SK-N-SH treated with all-trans-retinoic acid at 6 μM for 48 hours (cell line): ENCODE results near the gene CFAP20DC.
"Not testable (repeated sequence)": the region's sequence is repeated elsewhere in the genome, so short reads cannot be mapped to it uniquely, and the experiment has no call there.

Experiments
- ATAC-seq: fragments of 200-7000 bp; cut with Tn5 transposase; 3 replicates; pipeline ENCODE4 v1.9.1; 2020; ENCODE audit warnings: mild to moderate bottlenecking, moderate library complexity
- ARNTL ChIP-seq: fragments of 450-650 bp; formaldehyde crosslinking; IDR thresholded peaks from 2 replicates; pipeline ENCODE4 v1.5.0; 2020; ENCODE audit warnings: low read depth, mild to moderate bottlenecking, moderate library complexity, borderline replicate concordance
- CSDC2 ChIP-seq: fragments of 250-450 bp; sonication (Bioruptor Pico); IDR thresholded peaks from 2 replicates; pipeline ENCODE4 v1.5.0; 2020; ENCODE audit warnings: mild to moderate bottlenecking, moderate library complexity
- CSRNP3 ChIP-seq: fragments of 250-450 bp; sonication (Bioruptor Pico); IDR thresholded peaks from 2 replicates; pipeline ENCODE4 v1.5.1; 2021; ENCODE audit warnings: mild to moderate bottlenecking, moderate library complexity
- ESRRG ChIP-seq: fragments of 250-450 bp; sonication (Bioruptor Pico); IDR thresholded peaks from 2 replicates; pipeline ENCODE4 v1.6.1; 2021; ENCODE audit warnings: mild to moderate bottlenecking
- GLIS3 ChIP-seq: fragments of 250-450 bp; sonication (Bioruptor Pico); IDR thresholded peaks from 2 replicates; pipeline ENCODE4 v1.5.0; 2020; ENCODE audit warnings: mild to moderate bottlenecking, moderate library complexity
- ISL1 ChIP-seq: fragments of 250-450 bp; sonication (Bioruptor Pico); IDR thresholded peaks from 2 replicates; pipeline ENCODE4 v2.1.2; 2022; ENCODE audit warnings: mild to moderate bottlenecking, moderate library complexity
- OSR1 ChIP-seq: fragments of 250-450 bp; sonication (Bioruptor Pico); IDR thresholded peaks from 2 replicates; pipeline ENCODE4 v1.8.0; 2022; ENCODE audit warnings: moderate library complexity, mild to moderate bottlenecking, inconsistent platforms
- RARB ChIP-seq: fragments of 250-450 bp; sonication (Bioruptor Pico); IDR thresholded peaks from 2 replicates; pipeline ENCODE4 v1.8.0; 2021; ENCODE audit warnings: mild to moderate bottlenecking, moderate library complexity
- SNAI2 ChIP-seq: fragments of 250-450 bp; sonication (Bioruptor Pico); IDR thresholded peaks from 2 replicates; pipeline ENCODE4 v1.5.0; 2020; ENCODE audit warnings: mild to moderate bottlenecking, moderate library complexity
- TCF4 ChIP-seq: fragments of 250-450 bp; sonication (Bioruptor Pico); IDR thresholded peaks from 2 replicates; pipeline ENCODE4 v1.8.0; 2021; ENCODE audit warnings: mild to moderate bottlenecking, moderate library complexity, borderline replicate concordance
- TOX ChIP-seq: fragments of 250-450 bp; sonication (Bioruptor Pico); IDR thresholded peaks from 2 replicates; pipeline ENCODE4 v1.8.0; 2021; ENCODE audit warnings: mild to moderate bottlenecking, moderate library complexity, borderline replicate concordance
- TSHZ2 ChIP-seq: fragments of 250-450 bp; sonication (Bioruptor Pico); IDR thresholded peaks from 2 replicates; pipeline ENCODE4 v1.5.0; 2020; ENCODE audit warnings: mild to moderate bottlenecking, moderate library complexity
- ZC3H10 ChIP-seq: fragments of 250-450 bp; sonication (Bioruptor Pico); IDR thresholded peaks from 2 replicates; pipeline ENCODE4 v1.5.1; 2021; ENCODE audit warnings: mild to moderate bottlenecking, moderate library complexity
- ZFP3 ChIP-seq: fragments of 250-450 bp; sonication (Bioruptor Pico); IDR thresholded peaks from 2 replicates; pipeline ENCODE4 v1.5.0; 2020; ENCODE audit warnings: mild to moderate bottlenecking, moderate library complexity
- ZFP30 ChIP-seq: fragments of 450-650 bp; formaldehyde crosslinking; IDR thresholded peaks from 2 replicates; pipeline ENCODE4 v1.5.0; 2022; ENCODE audit warnings: mild to moderate bottlenecking, moderate library complexity
- ZNF565 ChIP-seq: fragments of 450-650 bp; formaldehyde crosslinking; conservative IDR thresholded peaks from 2 replicates; pipeline ENCODE4 v1.5.0; 2020; ENCODE audit warnings: low read depth, mild to moderate bottlenecking, moderate library complexity
- ZNF70 ChIP-seq: fragments of 450-650 bp; formaldehyde crosslinking; IDR thresholded peaks from 2 replicates; pipeline ENCODE4 v1.5.0; 2020; ENCODE audit warnings: mild to moderate bottlenecking, moderate library complexity
- ZNF8 ChIP-seq: fragments of 450-650 bp; formaldehyde crosslinking; IDR thresholded peaks from 2 replicates; pipeline ENCODE4 v1.5.0; 2020; ENCODE audit warnings: mild to moderate bottlenecking, moderate library complexity
- TF ChIP-seq, protein P1 (sequence below): fragments of 250-450 bp; sonication (Bioruptor Pico); IDR thresholded peaks from 2 replicates; pipeline ENCODE4 v1.8.0; 2020; ENCODE audit warnings: mild to moderate bottlenecking, moderate library complexity, borderline replicate concordance
- TF ChIP-seq, protein P2 (sequence below): fragments of 250-450 bp; sonication (Bioruptor Pico); IDR thresholded peaks from 2 replicates; pipeline ENCODE4 v1.5.1; 2020; ENCODE audit warnings: low read depth, mild to moderate bottlenecking, moderate library complexity
- TF ChIP-seq, protein P3 (sequence below): fragments of 250-450 bp; sonication (Bioruptor Pico); IDR thresholded peaks from 2 replicates; pipeline ENCODE4 v1.8.0; 2021; ENCODE audit warnings: low read depth, mild to moderate bottlenecking, moderate library complexity, borderline replicate concordance

CFAP20DC gene

DNA sequence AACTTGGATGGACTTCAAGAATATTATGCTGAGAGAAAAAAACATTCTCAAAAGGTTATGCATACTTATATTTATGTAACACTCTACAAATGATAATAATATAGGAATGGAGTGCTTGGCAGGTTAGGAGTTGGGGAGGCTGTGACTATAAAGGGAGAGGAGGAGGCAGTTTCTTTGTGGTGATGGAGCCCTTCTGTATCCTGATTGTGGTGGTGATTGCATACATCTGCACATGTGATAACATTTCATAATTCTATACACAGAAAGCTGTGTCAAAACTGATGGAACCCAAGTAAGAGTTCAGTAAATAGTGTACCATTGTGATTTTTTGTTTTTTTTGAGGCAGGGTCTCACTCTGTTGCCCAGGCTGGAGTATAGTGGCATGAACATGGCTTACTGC is 351.6 kb downstream of the CFAP20DC start:
- TF ChIP-seq RARB (CRISPR knock-in tag) (no peak), ZFP30 (CRISPR knock-in tag) (no peak), OSR1 (CRISPR knock-in tag) (no peak), ARNTL (CRISPR knock-in tag) (no peak), ZNF70 (CRISPR knock-in tag) (no peak), TOX (CRISPR knock-in tag) (no peak), CSDC2 (CRISPR knock-in tag) (no peak), SNAI2 (no peak), ZFP3 (CRISPR knock-in tag) (no peak), ZC3H10 (CRISPR knock-in tag) (no peak), TSHZ2 (CRISPR knock-in tag) (no peak), CSRNP3 (no peak), ESRRG (CRISPR knock-in tag) (no peak), GLIS3 (CRISPR knock-in tag) (no peak), TCF4 (no peak), ZNF565 (CRISPR knock-in tag) (no peak), ZNF8 (CRISPR knock-in tag) (no peak)
- TF ChIP-seq, protein P1, sequence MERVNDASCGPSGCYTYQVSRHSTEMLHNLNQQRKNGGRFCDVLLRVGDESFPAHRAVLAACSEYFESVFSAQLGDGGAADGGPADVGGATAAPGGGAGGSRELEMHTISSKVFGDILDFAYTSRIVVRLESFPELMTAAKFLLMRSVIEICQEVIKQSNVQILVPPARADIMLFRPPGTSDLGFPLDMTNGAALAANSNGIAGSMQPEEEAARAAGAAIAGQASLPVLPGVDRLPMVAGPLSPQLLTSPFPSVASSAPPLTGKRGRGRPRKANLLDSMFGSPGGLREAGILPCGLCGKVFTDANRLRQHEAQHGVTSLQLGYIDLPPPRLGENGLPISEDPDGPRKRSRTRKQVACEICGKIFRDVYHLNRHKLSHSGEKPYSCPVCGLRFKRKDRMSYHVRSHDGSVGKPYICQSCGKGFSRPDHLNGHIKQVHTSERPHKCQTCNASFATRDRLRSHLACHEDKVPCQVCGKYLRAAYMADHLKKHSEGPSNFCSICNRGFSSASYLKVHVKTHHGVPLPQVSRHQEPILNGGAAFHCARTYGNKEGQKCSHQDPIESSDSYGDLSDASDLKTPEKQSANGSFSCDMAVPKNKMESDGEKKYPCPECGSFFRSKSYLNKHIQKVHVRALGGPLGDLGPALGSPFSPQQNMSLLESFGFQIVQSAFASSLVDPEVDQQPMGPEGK: no peak
- TF ChIP-seq, protein P2, sequence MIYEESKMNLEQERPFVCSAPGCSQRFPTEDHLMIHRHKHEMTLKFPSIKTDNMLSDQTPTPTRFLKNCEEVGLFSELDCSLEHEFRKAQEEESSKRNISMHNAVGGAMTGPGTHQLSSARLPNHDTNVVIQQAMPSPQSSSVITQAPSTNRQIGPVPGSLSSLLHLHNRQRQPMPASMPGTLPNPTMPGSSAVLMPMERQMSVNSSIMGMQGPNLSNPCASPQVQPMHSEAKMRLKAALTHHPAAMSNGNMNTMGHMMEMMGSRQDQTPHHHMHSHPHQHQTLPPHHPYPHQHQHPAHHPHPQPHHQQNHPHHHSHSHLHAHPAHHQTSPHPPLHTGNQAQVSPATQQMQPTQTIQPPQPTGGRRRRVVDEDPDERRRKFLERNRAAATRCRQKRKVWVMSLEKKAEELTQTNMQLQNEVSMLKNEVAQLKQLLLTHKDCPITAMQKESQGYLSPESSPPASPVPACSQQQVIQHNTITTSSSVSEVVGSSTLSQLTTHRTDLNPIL (CRISPR knock-in tag): no peak
- TF ChIP-seq, protein P3, sequence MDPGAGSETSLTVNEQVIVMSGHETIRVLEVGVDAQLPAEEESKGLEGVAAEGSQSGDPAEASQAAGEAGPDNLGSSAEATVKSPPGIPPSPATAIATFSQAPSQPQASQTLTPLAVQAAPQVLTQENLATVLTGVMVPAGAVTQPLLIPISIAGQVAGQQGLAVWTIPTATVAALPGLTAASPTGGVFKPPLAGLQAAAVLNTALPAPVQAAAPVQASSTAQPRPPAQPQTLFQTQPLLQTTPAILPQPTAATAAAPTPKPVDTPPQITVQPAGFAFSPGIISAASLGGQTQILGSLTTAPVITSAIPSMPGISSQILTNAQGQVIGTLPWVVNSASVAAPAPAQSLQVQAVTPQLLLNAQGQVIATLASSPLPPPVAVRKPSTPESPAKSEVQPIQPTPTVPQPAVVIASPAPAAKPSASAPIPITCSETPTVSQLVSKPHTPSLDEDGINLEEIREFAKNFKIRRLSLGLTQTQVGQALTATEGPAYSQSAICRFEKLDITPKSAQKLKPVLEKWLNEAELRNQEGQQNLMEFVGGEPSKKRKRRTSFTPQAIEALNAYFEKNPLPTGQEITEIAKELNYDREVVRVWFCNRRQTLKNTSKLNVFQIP (CRISPR knock-in tag): no peak
- TF ChIP-seq, all 23 proteins: peak for 0
- ATAC-seq: no peak

DNA sequence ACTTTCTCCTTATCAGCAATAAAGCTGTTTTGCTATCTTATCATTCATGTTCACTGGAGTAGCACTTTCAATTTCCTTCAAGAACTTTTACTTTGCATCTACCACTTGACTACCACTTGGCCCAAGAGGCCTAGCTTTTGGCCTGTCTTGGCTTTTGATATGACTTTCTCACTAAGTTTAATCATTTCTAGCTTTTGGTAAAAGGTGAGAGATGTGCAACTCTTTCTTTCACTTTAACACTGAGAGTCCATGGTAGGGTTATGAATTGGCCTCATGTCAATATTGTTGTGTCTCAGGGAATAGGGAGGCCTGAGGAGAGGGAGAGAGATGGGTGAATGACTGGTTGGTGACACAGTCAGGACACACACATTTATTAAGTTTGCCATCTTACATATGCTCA is 352.3 kb downstream of the CFAP20DC start:
- ATAC-seq: no peak
- TF ChIP-seq, protein P2 (CRISPR knock-in tag): no peak
- TF ChIP-seq TOX (CRISPR knock-in tag) (no peak), SNAI2 (no peak), ISL1 (CRISPR knock-in tag) (no peak), ZNF70 (CRISPR knock-in tag) (no peak), ZNF8 (CRISPR knock-in tag) (no peak), ESRRG (CRISPR knock-in tag) (no peak), TSHZ2 (CRISPR knock-in tag) (no peak), RARB (CRISPR knock-in tag) (no peak), ARNTL (CRISPR knock-in tag) (no peak)
- TF ChIP-seq, protein P3 (CRISPR knock-in tag): no peak

DNA sequence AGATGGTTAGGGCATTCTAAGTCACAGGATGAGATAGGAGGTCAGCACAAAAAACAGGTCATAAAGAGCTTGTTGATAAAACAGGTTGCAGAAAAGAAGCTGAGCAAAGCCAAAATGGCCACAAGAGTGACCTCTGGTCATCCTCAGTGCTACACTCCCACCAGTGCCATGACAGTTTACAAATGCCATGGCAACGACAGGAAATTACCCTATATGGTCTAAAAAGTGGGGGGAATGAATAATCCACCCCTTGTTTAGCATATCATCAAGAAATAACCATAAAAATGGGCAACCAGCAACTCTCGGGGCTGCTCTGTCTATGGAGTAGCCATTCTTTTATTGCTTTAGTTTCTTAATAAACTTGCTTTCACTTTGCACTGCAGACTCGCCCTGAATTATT is 353.0 kb downstream of the CFAP20DC start:
- not testable (repeated sequence) for ATAC-seq
